H1 (cell line): ENCODE data around the gene BOLL. TPM values are rescaled to one million over a fixed set of nuclear protein-coding genes. Genes with fewer than 3 reads are reported as not detected.
A peak's percentile ranks its signal among the peaks of the same experiment; 100 is the strongest.

Experiments
- CTCF ChIA-PET: fragments of 300-600 bp; sonication (Branson Sonifier 250); formaldehyde crosslinking; loops from one replicate; lab custom pipeline; 2021; ENCODE audit not compliant: partially characterized antibody; lab: Charles Lee
- POLR2A ChIA-PET: fragments of 300-600 bp; sonication (Branson Sonifier 250); formaldehyde crosslinking; loops from one replicate; lab custom pipeline; 2021; ENCODE audit warnings: inconsistent platforms; ENCODE audit not compliant: partially characterized antibody; lab: Charles Lee
- DNase-seq, 2 experiments: peaks; one replicate each; pipeline versions ENCODE4 v3.0.0 to v3.0.0-alpha.2; 2010 to 2022; ENCODE audit warnings: low spot score in 2 of 2, low read depth in 1 of 2, mixed read lengths in 1 of 2
- FAIRE-seq: peaks from 2 replicates; lab custom pipeline; 2011; peaks lifted over from hg19 to GRCh38; lab: Jason Lieb, UNC
- H2AFZ ChIP-seq: 2 replicates; pipeline ENCODE4 v1.8.1; 2012; ENCODE audit warnings: low read length, inconsistent platforms
- H2AK5ac ChIP-seq: 2 replicates; pipeline ENCODE4 v1.6.1; 2013; ENCODE audit warnings: low read depth, low read length
- H2BK120ac ChIP-seq: replicated peaks from 2 replicates; pipeline ENCODE3; 2013; ENCODE audit warnings: low read depth, low read length, inconsistent platforms
- H2BK12ac ChIP-seq: 2 replicates; pipeline ENCODE4 v1.6.1; 2013; ENCODE audit warnings: low read depth, low read length
- H2BK15ac ChIP-seq: 2 replicates; pipeline ENCODE4 v1.6.1; 2013; ENCODE audit warnings: low read length
- H2BK20ac ChIP-seq: 2 replicates; pipeline ENCODE4 v1.6.1; 2013; ENCODE audit warnings: low read length
- H2BK5ac ChIP-seq: 2 replicates; pipeline ENCODE4 v1.6.1; 2013; ENCODE audit warnings: low read depth, low read length
- H3K14ac ChIP-seq: 2 replicates; pipeline ENCODE4 v1.6.1; 2013; ENCODE audit warnings: inconsistent platforms; ENCODE audit not compliant: insufficient read length
- H3K18ac ChIP-seq: 2 replicates; pipeline ENCODE4 v1.6.1; 2013; ENCODE audit warnings: low read length; ENCODE audit errors: extremely low read depth
- H3K23ac ChIP-seq: 2 replicates; pipeline ENCODE4 v1.6.1; 2013; ENCODE audit warnings: inconsistent platforms; ENCODE audit not compliant: insufficient read length
- H3K23me2 ChIP-seq: 2 replicates; pipeline ENCODE4 v1.6.1; 2013; ENCODE audit warnings: low read depth, low read length
- H3K27ac ChIP-seq: 2 replicates; pipeline ENCODE4 v1.6.1; 2011; ENCODE audit warnings: low read depth, low read length, inconsistent platforms
- H3K27me3 ChIP-seq, 4 experiments: replicated peaks in 1 of 4; 1 replicate in 1 of 4; 2 replicates in 3 of 4; pipeline versions ENCODE4 v1.6.1 to v1.8.1; 2011 to 2013; ENCODE audit warnings: low read length in 3 of 4, mild to moderate bottlenecking in 3 of 4, inconsistent platforms in 2 of 4, mixed read lengths in 2 of 4, moderate library complexity in 1 of 4; ENCODE audit not compliant: control insufficient read depth in 3 of 4, insufficient read depth in 3 of 4; ENCODE audit errors: extremely low read depth in 1 of 4
- H3K36me3 ChIP-seq, 4 experiments: 2 replicates each; pipeline versions ENCODE4 v1.6.1 to v1.8.1; 2011 to 2013; ENCODE audit warnings: mild to moderate bottlenecking in 4 of 4, low read length in 3 of 4, moderate library complexity in 2 of 4, control low read depth in 1 of 4, inconsistent platforms in 1 of 4; ENCODE audit not compliant: insufficient read depth in 4 of 4, control insufficient read depth in 2 of 4
- H3K4ac ChIP-seq: replicated peaks from 2 replicates; pipeline ENCODE3; 2013; ENCODE audit warnings: low read length, low read depth, mixed read lengths, inconsistent platforms; ENCODE audit not compliant: insufficient read length
- H3K4me1 ChIP-seq, 4 experiments: replicated peaks in 1 of 4; 1 replicate in 1 of 4; 2 replicates in 3 of 4; pipeline versions ENCODE4 v1.6.1 to v1.8.1; 2011 to 2013; ENCODE audit warnings: low read length in 3 of 4, inconsistent platforms in 2 of 4, mixed read lengths in 1 of 4; ENCODE audit not compliant: insufficient read depth in 4 of 4, control insufficient read depth in 3 of 4
- H3K4me2 ChIP-seq, 2 experiments: 2 replicates each; pipeline versions ENCODE4 v1.6.1 to v1.8.1; 2011 to 2013; ENCODE audit warnings: low read depth in 2 of 2, low read length in 2 of 2, control low read depth in 1 of 2, inconsistent platforms in 1 of 2, mild to moderate bottlenecking in 1 of 2; ENCODE audit not compliant: insufficient read depth in 1 of 2
- H3K4me3 ChIP-seq, 4 experiments: fragments of 200-600, 300-600 bp in 1 of 4; sonication (generic), shearing (Covaris generic), sonication (Bioruptor Twin) in 1 of 4; 2 replicates each; pipeline versions ENCODE4 v1.5.1 to v1.8.1; 2011 to 2016; ENCODE audit warnings: low read length in 4 of 4, low read depth in 3 of 4, control low read depth in 2 of 4, inconsistent platforms in 2 of 4, mild to moderate bottlenecking in 2 of 4, mixed read lengths in 1 of 4, moderate library complexity in 1 of 4; ENCODE audit not compliant: insufficient read depth in 2 of 4; ENCODE audit errors: extremely low read depth in 1 of 4
- H3K56ac ChIP-seq: replicated peaks from 2 replicates; pipeline ENCODE3; 2013; ENCODE audit warnings: low read depth, mild to moderate bottlenecking, mixed read lengths, low read length, inconsistent platforms; ENCODE audit not compliant: insufficient read length
- H3K79me1 ChIP-seq: 2 replicates; pipeline ENCODE4 v1.6.1; 2013; ENCODE audit warnings: low read depth, low read length, control low read depth
- H3K79me2 ChIP-seq, 2 experiments: 2 replicates each; pipeline versions ENCODE4 v1.6.1 to v1.8.1; 2012 to 2013; ENCODE audit warnings: low read length in 2 of 2, mild to moderate bottlenecking in 2 of 2, inconsistent platforms in 1 of 2; ENCODE audit not compliant: insufficient read depth in 2 of 2, control insufficient read depth in 1 of 2
- H3K9ac ChIP-seq, 4 experiments: replicated peaks in 1 of 4; 1 replicate in 1 of 4; 2 replicates in 3 of 4; pipeline versions ENCODE4 v1.6.1 to v1.8.1; 2011 to 2013; ENCODE audit warnings: low read depth in 3 of 4, low read length in 3 of 4, control low read depth in 2 of 4, mild to moderate bottlenecking in 2 of 4, moderate library complexity in 2 of 4, inconsistent platforms in 1 of 4; ENCODE audit errors: extremely low read depth in 1 of 4
- H3K9me3 ChIP-seq, 2 experiments: 2 replicates each; pipeline versions ENCODE4 v1.6.1 to v1.8.1; 2012 to 2013; ENCODE audit warnings: mild to moderate bottlenecking in 2 of 2, moderate library complexity in 2 of 2, control low read depth in 1 of 2, inconsistent platforms in 1 of 2, low read depth in 1 of 2, low read length in 1 of 2, mixed read lengths in 1 of 2; ENCODE audit not compliant: insufficient read depth in 2 of 2
- H4K20me1 ChIP-seq, 2 experiments: replicated peaks in 1 of 2; 2 replicates each; pipeline versions ENCODE3 to v1.8.1; 2011 to 2013; ENCODE audit warnings: inconsistent platforms in 2 of 2, low read length in 2 of 2, mild to moderate bottlenecking in 1 of 2; ENCODE audit not compliant: insufficient read depth in 2 of 2, control insufficient read depth in 1 of 2
- H4K5ac ChIP-seq: 2 replicates; pipeline ENCODE4 v1.6.1; 2013; ENCODE audit warnings: low read length, low read depth, mixed read lengths, inconsistent platforms; ENCODE audit not compliant: insufficient read length
- H4K8ac ChIP-seq: 2 replicates; pipeline ENCODE4 v1.8.0; 2013; ENCODE audit warnings: mild to moderate bottlenecking, moderate library complexity, low read length, inconsistent platforms; ENCODE audit not compliant: insufficient read depth; ENCODE audit errors: extremely low read depth
- H4K91ac ChIP-seq: replicated peaks from 2 replicates; pipeline ENCODE3; 2013; ENCODE audit warnings: low read length, mixed read lengths, inconsistent platforms; ENCODE audit not compliant: insufficient read length
- WGBS, 2 experiments: shearing (Covaris generic) in 1 of 2; methylation state at CpG; one replicate each; pipeline versions ENCODE4 v1.1.6 to v1.1.7; 2013 to 2015; ENCODE audit warnings: low lambda C conversion rate in 2 of 2, mixed read lengths in 2 of 2, inconsistent platforms in 1 of 2, low coverage in 1 of 2, missing lambda C conversion rate in 1 of 2; ENCODE audit not compliant: insufficient replicate concordance in 2 of 2, insufficient coverage in 1 of 2, insufficient read length in 1 of 2; ENCODE audit errors: extremely low coverage in 1 of 2, missing lambda C conversion rate in 1 of 2; 5-methylcytosine and 5-hydroxymethylcytosine counted together
- polyA plus RNA-seq, 7 experiments: library from polyadenylated mRNA; depleted of rRNA in 3 of 7; stranded (reverse) in 5 of 7; unstranded in 2 of 7; fragments of >200 nt in 5 of 7; fragments of 200-250 nt in 2 of 7; gene quantifications; 1 replicate in 5 of 7; 2 replicates in 1 of 7; 4 replicates in 1 of 7; pipeline versions ENCODE4 v1.2.1 to v1.2.3, GENCODE V29; 2011 to 2013; ENCODE audit warnings: missing spikeins in 2 of 7, mixed read lengths in 2 of 7
- total RNA-seq: library from RNA; stranded (reverse); fragmentation: NEBNext Ultra II Directional; extraction: Animal tissue kit (Norgen Biotek cat#: 25700); gene quantifications from 2 replicates; pipeline ENCODE4 v1.2.1, GENCODE V29; 2021

BOLL gene
- total and polyA plus RNA-seq, 2 of the 8 experiments (the other 6 are each of a cell fraction or from before 2014, with no cell fraction given): not detected

DNA sequence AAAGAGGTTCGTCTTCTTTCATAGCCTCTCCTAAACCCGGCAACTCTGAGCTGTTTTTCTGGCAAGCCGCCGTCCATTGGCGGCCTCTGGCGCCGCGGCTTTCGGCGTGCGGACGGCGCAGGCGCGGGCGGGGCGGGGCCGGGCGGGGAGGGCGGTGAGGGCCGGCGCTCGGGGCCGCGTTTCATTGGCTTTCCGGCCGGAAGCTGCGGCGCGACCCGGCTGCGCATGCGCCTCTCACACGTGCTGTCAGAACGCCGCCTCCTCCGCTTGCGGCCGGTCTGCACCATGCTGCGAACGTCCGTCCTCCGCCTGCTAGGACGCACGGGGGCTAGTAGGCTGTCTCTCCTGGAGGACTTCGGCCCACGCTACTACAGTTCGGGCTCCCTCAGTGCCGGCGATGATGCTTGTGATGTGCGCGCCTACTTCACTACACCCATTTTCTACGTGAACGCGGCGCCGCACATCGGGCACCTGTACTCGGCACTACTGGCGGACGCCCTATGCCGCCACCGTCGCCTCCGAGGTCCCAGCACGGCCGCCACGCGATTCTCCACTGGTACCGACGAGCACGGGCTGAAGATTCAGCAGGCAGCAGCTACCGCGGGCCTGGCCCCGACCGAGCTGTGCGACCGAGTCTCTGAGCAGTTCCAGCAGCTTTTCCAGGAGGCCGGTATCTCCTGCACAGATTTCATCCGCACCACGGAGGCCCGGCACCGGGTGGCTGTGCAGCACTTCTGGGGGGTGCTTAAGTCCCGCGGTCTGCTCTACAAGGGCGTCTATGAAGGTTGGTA lies 79.8 kb downstream of the BOLL start, which contains the start of gene MARS2:
Gene MARS2 (plus strand): TSS at position 249 of the 791 bp plus-strand sequence. CDS start 37 bp downstream, at position 286.
- Histone ChIP-seq H2AK5ac (no peak within 1 kb of the TSS), H3K23ac (no peak within 1 kb of the TSS), H3K18ac (peak within 1 kb of the TSS; percentile 56; the same call in 1 of the 2 replicates), H2BK5ac (peak within 1 kb of the TSS; percentile 75), H3K4ac (peak within 1 kb of the TSS; percentile 25), H4K20me1 (peaks cover 14 to 27% of the 10 kb centered on the region in 2 experiments), H4K91ac (peak within 1 kb of the TSS; percentile 23), H3K4me1 (peaks cover 0 to 7% (median 5%) of the 10 kb centered on the region in 4 experiments; a peak in 4 of 7 replicates), H4K5ac (peak within 1 kb of the TSS; percentile 64), H2BK12ac (no peak within 1 kb of the TSS), H2BK15ac (no peak within 1 kb of the TSS), H2AFZ (peak within 1 kb of the TSS; percentile 100), H3K36me3 (peaks cover 0 to 11% (median 0%) of the 10 kb centered on the region in 4 experiments; a peak in 2 of 8 replicates), H3K56ac (peak within 1 kb of the TSS; percentile 80), H3K23me2 (peaks cover 22% of the 10 kb centered on the region), H3K27ac (0 out of 2 replicates have a peak within 1 kb of the TSS, but pooled peaks have one; percentile 12), H3K27me3 (no peaks in the 10 kb centered on the region; a peak in 1 of 7 replicates), H3K79me1 (peaks cover 7% of the 10 kb centered on the region), H2BK20ac (no peak within 1 kb of the TSS), H3K14ac (peak within 1 kb of the TSS; percentile 89), H3K79me2 (peaks cover 21 to 48% of the 10 kb centered on the region in 2 experiments), H3K4me2 (peak within 1 kb of the TSS; percentile 88 to 98), H3K4me3 (peak within 1 kb of the TSS; percentile 85 to 92 (median 90)), H3K9ac (peak within 1 kb of the TSS; percentile 67 to 92 (median 74)), H4K8ac (peak within 1 kb of the TSS; percentile 72; the same call in 1 of the 2 replicates), H2BK120ac (no peak within 1 kb of the TSS), H3K9me3 (no peaks in the 10 kb centered on the region)
- peak; percentile 85 to 91 for DNase-seq
- FAIRE-seq: no peak
- ChIA-PET POLR2A (interaction anchor here (0.6 to 2.8 kb wide), 5 partner anchors 11 to 205 kb away, joined by 3 to 26 read pairs (median 5); partner anchors contain the start of genes HSPD1, HSPE1 and MOB4), CTCF (interaction anchor here (0.7 to 1.9 kb wide), 7 partner anchors 12 to 207 kb away, joined by 3 to 4 read pairs (median 3); no protein-coding TSS in a partner anchor)
- 1% methylated on average over 82 of the region's 86 CpGs; no CpG with 5 or more reads in 1 of the 2 experiments for WGBS, 2 experiments
